ENCODE results near the gene PHKB.

The PHKB gene

DNA sequence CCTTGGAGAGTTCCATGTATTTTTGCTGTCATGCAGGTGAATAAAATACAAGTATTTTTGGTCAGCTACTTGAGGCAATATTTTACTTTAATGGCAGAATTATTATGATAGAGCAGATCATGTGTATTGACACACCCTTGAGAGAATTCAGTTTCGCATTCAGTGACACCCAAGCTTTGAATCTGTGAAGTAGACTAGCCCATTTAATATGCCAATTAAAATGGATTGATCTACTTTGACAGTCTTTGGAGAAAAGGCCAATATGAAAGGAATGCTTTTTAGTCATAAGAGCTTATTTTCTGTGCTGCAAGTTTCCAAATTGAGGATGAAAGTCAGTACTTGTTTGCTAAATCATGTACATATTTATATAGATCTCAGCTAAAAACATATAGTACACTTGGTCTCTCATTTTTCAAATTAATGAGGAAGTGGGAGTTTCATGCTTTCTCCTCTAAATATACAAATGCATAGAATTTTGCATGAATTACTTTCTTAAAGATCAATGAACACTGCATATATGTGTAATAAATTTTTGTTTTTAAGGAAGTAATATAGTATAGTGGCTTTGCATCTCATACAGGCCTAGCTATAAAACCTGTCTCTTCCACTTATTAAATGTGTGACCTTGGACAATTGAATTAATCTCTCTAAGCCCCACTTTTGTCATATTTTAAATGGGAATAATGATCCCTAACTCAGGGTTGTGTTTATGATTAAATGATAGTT, 161.5 kb downstream of the PHKB start:
- DNase-seq (ENCODE audit: low read depth in 1 of 2, low spot score in 1 of 2) = no peak

DNA sequence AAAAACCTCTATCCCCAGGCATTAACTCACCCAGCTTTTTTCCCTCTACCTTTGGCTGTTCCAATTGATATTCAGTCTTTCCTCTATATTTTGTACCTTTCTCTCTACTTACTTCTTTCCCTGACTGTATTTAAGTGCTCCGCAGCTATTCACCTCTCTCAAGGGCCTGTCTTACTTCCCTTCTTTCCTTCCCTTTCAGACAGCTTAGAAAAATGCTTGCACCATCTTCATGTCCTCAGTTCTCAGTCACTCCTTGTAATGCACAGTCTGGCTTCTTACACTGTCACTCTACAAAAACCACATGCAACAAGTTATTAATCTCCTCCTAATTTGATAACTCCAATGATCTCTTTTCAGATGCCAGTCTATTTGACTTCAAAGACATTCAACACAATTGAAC, 163.4 kb downstream of the PHKB start:
- no peak for DNase-seq (ENCODE audit: low read depth in 1 of 2, low spot score in 1 of 2)

DNA sequence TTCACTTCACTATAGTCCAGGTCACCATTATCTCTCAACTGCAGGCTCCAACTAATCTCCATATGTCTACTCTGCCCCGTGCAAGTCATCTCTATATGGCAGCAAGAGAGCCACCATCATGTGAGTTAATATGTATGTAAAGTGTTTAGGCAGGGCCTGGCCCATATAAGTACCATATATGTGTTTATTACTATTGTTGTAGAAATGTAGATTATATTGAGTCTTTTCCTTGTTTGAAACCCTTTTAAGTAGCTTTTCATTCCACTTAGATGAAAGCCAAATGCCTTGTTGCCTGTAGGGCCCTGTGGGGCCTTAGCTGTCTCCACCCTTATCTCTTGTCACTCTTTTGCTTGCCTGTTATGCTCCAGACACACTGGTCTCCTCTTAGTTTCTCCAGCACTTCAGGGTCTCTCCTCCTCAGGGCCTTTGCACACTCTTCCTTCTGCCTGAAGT, 164.0 kb downstream of the PHKB start:
- no peak for DNase-seq (ENCODE audit: low read depth in 1 of 2, low spot score in 1 of 2)

DNA sequence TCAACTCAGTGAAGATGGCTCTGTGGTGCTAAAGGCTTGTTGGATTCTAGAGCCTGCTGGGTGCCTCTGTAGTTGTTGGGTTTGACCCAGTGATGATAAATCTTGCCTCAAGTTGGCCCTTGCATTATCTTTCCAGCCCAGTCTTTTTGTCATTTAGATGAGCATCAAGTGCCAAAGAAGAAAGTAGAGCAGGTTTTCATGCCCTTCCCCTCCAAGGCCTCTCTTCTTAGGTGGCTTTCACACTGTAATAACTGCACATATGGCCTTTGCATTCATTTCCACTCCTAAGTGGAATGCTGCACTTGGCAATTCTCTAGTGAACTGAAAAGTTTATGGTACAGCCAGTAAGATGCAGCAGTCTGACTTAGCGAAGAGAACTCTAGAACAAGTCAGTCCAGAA, 165.1 kb downstream of the PHKB start:
- no peak for DNase-seq (ENCODE audit: low read depth in 1 of 2, low spot score in 1 of 2)

DNA sequence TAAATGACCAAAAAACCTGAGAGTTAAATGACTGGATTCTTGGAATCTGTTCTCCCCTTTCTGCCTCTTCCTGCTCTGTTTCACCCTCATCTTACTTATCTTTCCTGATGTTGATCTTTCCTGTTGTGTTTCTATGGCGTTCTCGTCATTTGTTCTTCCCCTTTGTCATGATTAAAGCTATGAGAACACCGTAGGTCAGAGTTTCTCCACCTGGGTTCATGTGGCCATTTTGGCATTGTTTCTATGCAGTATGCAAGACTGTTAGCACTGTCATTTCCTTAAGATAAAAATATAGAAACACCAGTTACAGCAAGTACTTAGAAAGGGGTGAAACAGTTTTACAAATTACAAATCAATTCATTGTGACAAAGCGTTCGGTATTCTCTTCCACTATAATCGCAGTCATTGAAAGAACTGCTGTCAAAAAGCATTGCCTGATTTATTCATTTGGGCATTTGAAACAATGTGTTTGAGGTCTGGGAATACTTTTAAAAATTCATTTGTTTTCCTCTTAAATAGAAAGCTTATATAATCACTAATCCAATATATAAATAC, 166.0 kb downstream of the PHKB start:
- no peak for DNase-seq (ENCODE audit: low read depth in 1 of 2, low spot score in 1 of 2)

DNA sequence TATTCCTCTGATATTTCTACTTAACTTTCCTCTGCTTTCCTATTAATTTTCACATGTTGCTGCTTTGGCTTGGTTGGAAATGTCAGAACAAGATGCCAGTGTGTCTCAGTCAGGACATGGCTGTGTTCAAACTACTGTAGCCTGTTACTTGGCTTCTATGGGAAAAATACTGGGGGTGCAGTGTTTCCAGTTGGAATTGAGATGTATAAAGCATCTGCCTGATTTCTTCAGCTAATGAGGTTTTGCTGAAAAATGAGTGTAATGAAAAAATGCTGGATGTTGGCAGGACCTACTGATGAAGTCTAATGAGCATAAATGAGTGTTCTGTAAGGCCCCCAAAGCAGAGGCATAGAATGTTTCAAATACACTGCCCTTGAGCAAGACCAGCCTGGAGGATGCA, 166.6 kb downstream of the PHKB start:
- DNase-seq (ENCODE audit: low read depth in 1 of 2, low spot score in 1 of 2) = no peak

DNA sequence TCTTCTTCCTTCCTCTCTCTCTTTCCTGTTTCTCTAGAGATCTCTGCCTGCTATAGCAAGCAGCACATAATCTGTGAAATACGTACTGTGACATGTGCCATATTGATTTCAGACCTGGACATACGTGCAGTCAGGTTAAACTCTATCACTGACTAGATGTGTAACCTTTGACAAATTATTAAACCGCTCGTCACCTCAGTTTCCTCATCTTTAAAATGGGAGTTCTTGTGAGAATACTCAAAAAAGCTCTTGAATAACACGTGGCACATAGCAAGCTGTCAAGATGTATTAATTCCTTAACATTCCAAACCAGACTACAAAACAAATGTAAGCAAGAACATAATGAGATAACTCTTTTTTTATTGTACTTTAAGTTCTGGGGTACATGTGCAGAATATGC, 170.0 kb downstream of the PHKB start:
- no peak for DNase-seq (ENCODE audit: low read depth in 1 of 2, low spot score in 1 of 2)

DNA sequence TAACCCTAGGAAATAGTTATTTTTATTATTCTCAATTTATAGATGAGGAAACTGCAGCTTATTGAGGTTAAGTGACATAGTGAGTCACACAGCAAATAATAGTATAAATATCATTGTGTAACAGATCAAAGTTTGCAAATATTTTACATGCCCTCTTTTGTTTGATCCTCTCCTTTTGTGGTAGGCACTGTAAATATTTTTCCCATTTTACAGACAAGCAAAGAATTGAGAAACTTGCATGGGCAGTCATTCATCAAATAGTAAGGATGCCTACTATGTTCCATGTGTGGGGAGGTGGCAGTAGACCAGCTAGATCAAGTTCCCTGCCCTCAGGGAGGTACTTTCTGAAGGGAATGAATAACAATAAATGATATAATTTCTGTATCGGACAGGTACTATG, 173.0 kb downstream of the PHKB start:
- DNase-seq (ENCODE audit: low read depth in 1 of 2, low spot score in 1 of 2) = no peak

DNA sequence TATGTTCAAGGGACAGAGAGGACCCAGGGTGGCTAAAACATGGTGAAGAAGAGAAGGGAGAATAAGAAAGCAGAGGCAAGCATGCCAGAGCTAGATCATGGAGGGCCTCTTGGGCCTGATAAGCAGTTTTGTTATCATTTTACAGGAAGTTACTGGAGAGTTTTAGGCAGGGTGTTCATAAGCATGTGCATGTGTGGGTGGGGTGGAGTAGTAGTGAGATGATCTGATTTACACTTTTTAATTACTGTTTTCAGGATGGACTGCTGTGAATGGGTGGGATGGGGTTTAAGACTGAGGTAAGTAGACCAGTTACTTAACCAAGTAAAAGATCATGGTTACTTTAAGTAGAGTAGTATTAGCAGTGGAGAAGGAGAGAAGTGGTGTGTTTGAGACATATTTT, 173.6 kb downstream of the PHKB start:
- no peak for DNase-seq (ENCODE audit: low read depth in 1 of 2, low spot score in 1 of 2)

DNA sequence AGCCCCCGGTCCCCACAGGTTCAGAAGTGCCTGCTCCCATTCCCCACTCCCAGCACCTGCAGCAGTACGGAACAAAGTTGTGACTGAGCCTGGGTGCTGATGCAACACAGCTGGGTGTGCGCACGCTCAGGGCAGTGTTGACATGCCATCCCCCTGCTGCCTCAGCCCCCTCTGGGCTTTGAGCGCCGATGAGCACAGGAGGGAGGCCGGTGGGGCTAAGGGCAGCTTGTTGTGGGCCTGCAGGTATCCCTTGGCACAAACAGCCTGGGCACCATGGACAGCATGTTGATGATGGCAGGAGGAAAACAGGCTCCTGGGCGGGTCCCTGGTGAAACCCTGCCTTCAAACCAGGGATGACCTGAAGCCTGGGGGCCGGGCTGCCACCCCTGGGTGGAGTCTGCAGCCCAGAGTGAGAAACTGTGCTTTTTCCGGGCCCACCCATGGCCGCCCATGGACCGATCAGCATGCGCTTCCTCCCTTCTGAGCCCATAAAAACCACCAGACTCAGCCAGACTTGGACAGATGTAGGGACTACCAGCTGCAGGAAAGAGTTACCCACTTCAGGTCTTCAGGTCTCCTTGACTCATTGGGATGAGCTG, 175.5 kb downstream of the PHKB start:
- no peak for DNase-seq (ENCODE audit: low read depth in 1 of 2, low spot score in 1 of 2)

DNA sequence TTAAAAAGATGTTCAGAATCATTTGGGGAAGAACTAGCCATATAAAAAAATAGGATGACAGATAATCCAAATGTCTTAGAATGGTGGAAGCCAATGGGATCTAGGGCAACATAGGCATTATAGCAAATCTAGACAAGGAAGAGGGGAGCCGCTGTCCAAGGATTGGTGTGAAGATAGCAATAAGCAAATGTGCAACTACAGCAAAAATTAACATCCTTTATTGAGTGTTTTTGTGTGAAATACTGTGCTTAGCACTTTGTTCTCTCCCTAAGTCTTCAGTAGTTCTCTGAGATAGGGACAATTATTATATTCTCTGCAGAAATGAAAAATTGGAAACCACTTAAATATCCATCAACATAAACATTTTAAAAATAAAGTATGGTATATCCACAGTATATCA, 177.0 kb downstream of the PHKB start:
- no peak for DNase-seq (ENCODE audit: low read depth in 1 of 2, low spot score in 1 of 2)

DNA sequence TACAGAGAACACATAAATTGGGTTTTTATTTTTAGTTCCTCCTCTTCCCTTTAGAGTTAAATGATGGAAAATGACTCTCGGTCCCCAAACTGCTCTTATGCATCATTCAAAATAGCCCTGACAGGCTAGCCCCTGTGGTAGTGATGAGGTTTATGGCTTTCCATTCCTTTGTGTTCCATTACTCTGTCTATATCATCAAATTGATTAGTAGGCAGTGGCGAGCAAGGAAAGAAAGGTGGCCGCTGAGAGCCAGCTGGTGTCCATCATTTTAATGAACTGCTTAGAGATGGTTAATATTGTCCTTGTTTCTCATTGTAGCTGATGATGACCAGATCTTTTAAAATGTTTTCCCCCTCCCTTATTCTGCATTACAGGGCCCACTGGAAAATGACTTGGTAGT, 179.5 kb downstream of the PHKB start:
- DNase-seq (ENCODE audit: low read depth in 1 of 2, low spot score in 1 of 2) = no peak

DNA sequence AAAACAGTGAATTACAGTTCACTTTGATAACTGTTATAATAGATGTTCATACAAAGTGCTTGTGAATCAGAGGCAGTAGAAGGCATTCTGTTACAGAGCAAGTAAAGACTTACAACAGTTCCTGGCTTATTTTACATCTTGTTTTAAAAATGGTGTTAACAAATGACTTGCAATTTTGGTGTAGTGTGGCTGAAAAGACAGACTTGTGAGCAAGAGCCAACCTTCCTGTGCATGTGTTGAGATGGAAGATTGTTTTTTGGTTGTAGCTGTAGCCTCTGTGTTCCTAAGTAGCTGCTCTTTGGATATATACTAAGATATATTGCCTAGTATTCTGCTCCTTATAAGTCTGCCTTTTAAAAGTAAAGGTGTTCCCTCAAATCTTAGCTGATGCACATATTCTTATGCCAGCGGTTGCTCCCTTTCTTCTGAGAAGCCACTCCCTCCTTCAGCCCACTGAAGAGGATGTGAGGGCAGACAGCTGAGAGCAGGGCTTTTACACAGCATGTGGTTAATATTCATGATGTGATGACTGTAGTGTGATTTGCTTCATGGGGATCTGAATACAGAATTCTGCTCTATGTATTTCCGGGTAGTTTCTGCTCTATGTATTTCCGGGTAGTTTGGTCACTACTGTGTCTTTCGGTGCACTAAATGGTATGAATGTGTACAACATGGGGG, 182.3 kb downstream of the PHKB start:
- DNase-seq (ENCODE audit: low read depth in 1 of 2, low spot score in 1 of 2) = no peak

DNA sequence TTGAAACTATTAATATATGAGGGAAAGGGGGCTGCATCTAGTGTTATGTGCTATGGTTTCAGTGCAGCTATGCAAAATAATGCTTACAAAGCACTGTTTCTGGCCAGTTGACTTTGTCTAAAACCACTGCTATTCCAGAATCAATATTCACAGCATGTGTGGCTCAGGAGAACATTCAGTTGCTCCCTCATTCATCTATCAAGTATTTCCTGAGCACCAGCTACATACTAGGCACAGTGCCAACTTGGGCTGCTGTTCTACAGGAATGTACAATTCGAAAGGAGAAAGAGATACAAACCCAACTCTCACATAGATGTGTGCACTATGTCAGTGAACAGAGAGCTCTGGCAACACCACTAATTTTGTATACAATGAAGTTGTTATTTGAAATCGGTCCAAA, 183.0 kb downstream of the PHKB start:
- no peak for DNase-seq (ENCODE audit: low read depth in 1 of 2, low spot score in 1 of 2)

DNA sequence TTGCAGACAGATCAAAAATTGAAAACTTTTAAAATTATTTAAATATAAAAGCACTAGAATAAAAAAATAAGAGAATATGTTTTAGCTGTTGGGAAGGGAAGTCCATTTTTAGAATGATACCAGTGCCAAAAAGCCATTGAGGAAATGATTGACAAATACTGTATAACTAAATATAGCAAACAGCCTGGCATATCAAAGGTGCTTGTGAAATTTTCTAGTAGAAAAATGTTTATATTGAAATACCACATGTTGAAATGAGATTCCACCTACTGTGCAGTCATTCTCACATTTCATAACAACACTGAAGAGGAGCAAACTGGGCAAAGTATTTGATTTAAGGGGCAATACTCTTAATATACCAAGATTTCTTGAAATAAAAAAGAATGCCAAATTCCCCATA, 183.5 kb downstream of the PHKB start:
- DNase-seq (ENCODE audit: low read depth in 1 of 2, low spot score in 1 of 2) = no peak

DNA sequence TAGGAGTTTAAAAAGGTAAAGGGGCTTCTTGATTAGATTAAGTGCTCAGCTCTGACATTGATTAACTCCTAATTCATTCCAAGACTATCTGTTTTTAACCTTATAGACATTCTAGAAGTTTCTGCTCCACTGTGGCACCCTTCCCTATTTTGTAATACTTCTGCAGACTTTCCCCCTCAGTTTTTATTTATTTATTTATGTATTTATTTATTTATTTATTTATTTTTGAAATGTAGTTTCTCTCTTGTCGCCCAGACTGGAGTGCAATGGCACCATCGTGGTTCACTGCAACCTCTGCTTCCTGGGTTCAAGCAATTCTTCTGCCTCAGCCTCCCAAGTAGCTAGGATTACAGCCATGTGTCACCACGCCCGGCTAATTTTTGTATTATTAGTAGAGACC, 185.8 kb downstream of the PHKB start:
- no peak for DNase-seq (ENCODE audit: low read depth in 1 of 2, low spot score in 1 of 2)

DNA sequence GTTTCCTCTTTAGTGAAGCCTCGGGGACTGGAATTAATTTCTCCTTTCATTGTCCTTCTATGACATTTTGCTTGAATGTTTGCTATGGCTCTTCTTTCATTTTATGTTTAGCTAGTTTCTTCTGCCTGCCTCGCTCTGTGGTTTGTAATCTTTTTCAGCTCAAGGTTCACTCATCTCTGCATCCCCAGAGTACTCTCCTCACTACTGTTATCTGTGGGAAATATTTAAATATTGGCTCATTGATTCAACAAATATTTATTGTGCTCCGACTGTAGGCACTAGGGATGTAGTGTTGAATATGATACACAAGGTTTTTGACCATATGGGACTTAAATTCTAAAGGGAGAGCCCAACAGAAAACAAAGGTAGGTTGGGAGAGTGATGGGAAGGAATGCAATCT, 195.9 kb downstream of the PHKB start:
- DNase-seq (ENCODE audit: low read depth in 1 of 2, low spot score in 1 of 2) = no peak

DNA sequence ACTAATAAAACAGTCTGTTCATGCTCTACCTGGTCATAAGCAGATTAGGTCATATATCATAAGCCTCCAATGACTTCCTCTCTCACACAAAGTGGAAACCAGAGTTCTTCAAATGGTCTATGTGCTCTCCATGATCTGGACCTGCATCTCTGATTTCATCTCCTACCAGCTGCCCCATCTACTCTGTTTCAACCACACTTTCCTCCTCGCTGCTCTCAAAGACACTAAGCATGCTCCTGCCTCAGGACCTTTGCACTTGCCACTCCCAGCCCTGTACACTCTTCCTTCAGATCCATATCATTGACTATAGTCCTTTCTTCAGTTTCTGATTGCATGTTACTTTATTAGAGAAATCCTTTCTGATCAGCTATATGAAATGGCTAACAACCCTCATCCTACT, 196.8 kb downstream of the PHKB start:
- no peak for DNase-seq (ENCODE audit: low read depth in 1 of 2, low spot score in 1 of 2)

DNA sequence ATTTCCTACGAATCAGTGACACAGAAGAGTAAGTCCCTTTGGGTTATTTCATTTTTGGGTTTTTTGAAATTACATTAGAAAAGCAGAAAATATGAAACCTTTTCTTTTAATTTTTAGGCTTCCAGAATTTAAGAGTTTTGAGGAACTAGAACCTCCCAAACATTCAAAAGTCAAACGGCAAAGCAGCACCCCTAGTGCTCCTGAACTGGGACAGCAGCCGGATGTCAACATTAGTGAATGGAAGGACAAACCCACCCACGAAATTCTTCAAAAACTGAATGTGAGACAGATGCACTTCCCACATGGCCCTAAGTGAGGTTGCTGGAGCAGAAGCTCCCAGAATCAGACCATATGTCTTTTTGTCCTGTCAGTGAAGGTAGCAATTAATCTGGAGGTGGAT, 199.4 kb downstream of the PHKB start:
- DNase-seq (ENCODE audit: low read depth in 1 of 2, low spot score in 1 of 2) = no peak

DNA sequence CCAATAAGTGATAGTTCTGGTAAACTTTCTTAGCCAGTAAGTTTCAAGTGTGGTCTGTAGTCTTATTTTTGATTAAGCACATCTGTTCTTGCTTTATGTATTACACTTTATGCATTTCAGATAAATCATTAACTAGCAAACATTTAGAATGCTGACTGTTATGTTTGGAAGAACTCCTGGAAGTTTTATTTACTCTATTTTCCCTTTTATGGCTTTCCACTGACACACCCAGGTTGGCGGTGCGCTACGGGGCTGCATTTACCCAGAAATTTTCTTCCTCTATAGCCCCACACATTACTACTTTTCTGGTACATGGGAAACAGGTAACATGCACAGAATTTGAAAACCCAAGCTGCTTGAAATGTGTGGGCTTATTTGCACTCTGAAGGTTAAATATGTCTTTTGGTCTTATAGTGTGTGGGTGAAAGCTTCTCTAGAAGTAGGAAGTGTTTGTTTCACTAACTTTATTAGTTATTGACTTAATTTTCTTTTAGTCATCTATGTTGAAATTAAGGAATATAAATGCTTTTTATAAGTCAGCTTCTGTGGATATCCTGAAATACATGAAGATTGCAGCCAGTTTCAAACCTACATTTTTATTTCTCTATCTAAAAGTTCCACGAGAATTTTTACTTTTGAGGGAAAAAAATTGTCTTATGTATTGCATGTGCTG, 203.7 kb downstream of the PHKB start:
- no peak for DNase-seq (ENCODE audit: low read depth in 1 of 2, low spot score in 1 of 2)

DNA sequence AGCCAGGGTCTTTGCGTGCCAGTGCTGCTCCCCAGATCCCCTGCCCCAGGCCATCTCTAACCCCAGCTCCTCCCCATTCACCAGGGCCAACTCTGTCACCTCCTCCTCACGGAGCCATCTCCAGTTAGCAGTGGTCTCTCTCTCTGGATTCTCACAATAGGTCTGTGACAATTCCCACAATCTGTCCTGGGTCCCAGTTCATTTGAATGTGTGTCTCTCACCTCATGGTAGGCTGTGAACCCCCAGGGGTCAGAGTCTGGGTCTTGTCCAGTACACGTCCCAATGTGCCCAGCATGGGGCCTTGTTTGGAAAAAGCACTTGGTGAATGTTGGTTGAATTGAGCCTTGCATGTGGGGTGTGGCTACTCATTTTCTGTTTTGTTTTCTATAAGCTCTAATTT, 205.3 kb downstream of the PHKB start:
- DNase-seq (ENCODE audit: low read depth in 1 of 2, low spot score in 1 of 2) = no peak

DNA sequence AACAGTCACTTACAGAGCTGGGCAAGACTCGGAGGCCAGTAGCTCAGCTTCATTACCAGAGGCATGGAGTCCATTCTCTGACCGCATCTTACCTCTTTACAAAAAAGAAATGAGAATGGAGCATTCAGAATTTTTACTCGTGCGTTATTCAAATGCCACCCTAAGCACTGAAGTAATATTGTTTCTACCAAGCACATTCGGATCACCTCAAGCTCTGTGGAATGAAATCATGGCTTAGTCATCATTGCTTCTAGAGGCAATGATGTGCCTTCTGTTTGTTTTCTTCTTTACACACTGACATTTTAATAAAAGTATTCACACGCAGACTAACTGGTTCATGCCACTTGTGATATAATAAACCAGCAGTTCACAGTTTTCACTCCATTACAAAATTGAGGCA, 206.8 kb downstream of the PHKB start:
- no peak for DNase-seq (ENCODE audit: low read depth in 1 of 2, low spot score in 1 of 2)
